Left kidney (tissue), 2 donors: ENCODE data around the gene BMAL1. TPM values are rescaled to one million over a fixed set of nuclear protein-coding genes. Genes with fewer than 3 reads are reported as not detected.

Source experiments
- DNase-seq: peaks from one replicate; pipeline ENCODE4 v3.0.0-alpha.2; 2013
- polyA plus RNA-seq: library from polyadenylated mRNA; unstranded; fragments of 120-200 nt; gene quantifications from one replicate; pipeline ENCODE4 v1.2.1, GENCODE V29; 2013; ENCODE audit not compliant: insufficient read length

Gene BMAL1
- polyA plus RNA-seq, 1 donor = 13.7 TPM

GRCh38 chr11:13261591-13262061, 16.0 kb upstream of the BMAL1 start:
- no peak for DNase-seq

GRCh38 chr11:13262096-13262495, 15.5 kb upstream of the BMAL1 start:
- DNase-seq = no peak

- no peak for DNase-seq
Observed at GRCh38 chr11:13268791-13269190, 8.8 kb upstream of the BMAL1 start.

GRCh38 chr11:13269775-13270174, 7.8 kb upstream of the BMAL1 start:
- DNase-seq = no peak

GRCh38 chr11:13271060-13271693, 6.4 kb upstream of the BMAL1 start:
- no peak for DNase-seq

GRCh38 chr11:13276454-13276831, 1.1 kb upstream of the BMAL1 start:
- no peak for DNase-seq

GRCh38 chr11:13276832-13277767, 490 bp upstream of the BMAL1 start:
- DNase-seq = peak; percentile 96

- no peak for DNase-seq
Observed at GRCh38 chr11:13278609-13279486, 1.3 kb downstream of the BMAL1 start.

- DNase-seq = no peak
Observed at GRCh38 chr11:13279487-13279834, 1.9 kb downstream of the BMAL1 start.

- no peak for DNase-seq
Observed at GRCh38 chr11:13280092-13280722, 2.6 kb downstream of the BMAL1 start.

- DNase-seq = no peak
Observed at GRCh38 chr11:13280777-13281176, 3.2 kb downstream of the BMAL1 start.

GRCh38 chr11:13283636-13284035, 6.0 kb downstream of the BMAL1 start:
- DNase-seq = no peak

GRCh38 chr11:13284776-13285588, 7.4 kb downstream of the BMAL1 start:
- DNase-seq = no peak

GRCh38 chr11:13286279-13286821, 8.8 kb downstream of the BMAL1 start:
- DNase-seq = no peak

GRCh38 chr11:13287036-13287435, 9.4 kb downstream of the BMAL1 start:
- DNase-seq = no peak

GRCh38 chr11:13287681-13288080, 10.1 kb downstream of the BMAL1 start:
- DNase-seq = no peak

GRCh38 chr11:13288375-13289029, 10.9 kb downstream of the BMAL1 start:
- DNase-seq = no peak

GRCh38 chr11:13289081-13289480, 11.5 kb downstream of the BMAL1 start:
- DNase-seq = no peak

- no peak for DNase-seq
Observed at GRCh38 chr11:13290221-13290980, 12.8 kb downstream of the BMAL1 start.
